HepG2 (cell line): ENCODE results near the gene WDR37. TPM values are rescaled to one million over a fixed set of nuclear protein-coding genes. Genes with fewer than 3 reads are reported as not detected.

ENCODE experiments used
- ATAC-seq: fragments of 200-7000 bp; cut with Tn5 transposase; 3 replicates; pipeline ENCODE4 v1.9.1; 2020; ENCODE audit warnings: mild to moderate bottlenecking, moderate library complexity
- BruUV-seq: library from RNA; stranded (reverse); fragments of 400-500 nt; replicated peaks from 2 replicates; lab custom pipeline; 2021; lab: Mats Ljungman, UMichigan
- CTCF ChIA-PET: fragments of 300-600 bp; formaldehyde crosslinking; extraction: SDS; loops from one replicate; lab custom pipeline; 2021; ENCODE audit warnings: low total read pairs, inconsistent platforms, low intra/inter-chr PET ratio; lab: Yijun Ruan, JAX
- POLR2A ChIA-PET: fragments of 350-600 bp; sonication (Branson Sonifier 250); formaldehyde crosslinking; loops from one replicate; lab custom pipeline; 2020; ENCODE audit warnings: antibody characterized with exemption, inconsistent platforms; lab: Yijun Ruan, JAX
- DNase-seq: peaks from one replicate; pipeline ENCODE4 v3.0.0-alpha.2; 2015; ENCODE audit warnings: low spot score
- FAIRE-seq: peaks from 3 replicates; lab custom pipeline; 2011; peaks lifted over from hg19 to GRCh38; lab: Jason Lieb, UNC
- H2AFZ ChIP-seq: one replicate; pipeline ENCODE4 v1.6.1; 2011; ENCODE audit warnings: low read length, inconsistent platforms
- H3K27ac ChIP-seq: fragments of 300-600 bp; 3 replicates; pipeline ENCODE4 v1.8.0; 2011; ENCODE audit warnings: mixed run types, mild to moderate bottlenecking, mixed read lengths, low read length, inconsistent platforms; ENCODE audit not compliant: insufficient read depth; ENCODE audit errors: extremely low read length
- H3K27me3 ChIP-seq, 2 experiments: fragments of 200-600 bp in 1 of 2; 2 replicates in 1 of 2; 3 replicates in 1 of 2; pipeline versions ENCODE4 v1.6.0 to v1.8.0; 2011; ENCODE audit warnings: low read length in 2 of 2, mild to moderate bottlenecking in 2 of 2, moderate library complexity in 2 of 2, inconsistent platforms in 1 of 2; ENCODE audit not compliant: insufficient read depth in 2 of 2, control insufficient read depth in 1 of 2
- H3K36me3 ChIP-seq, 2 experiments: fragments of 200-600 bp in 1 of 2; replicated peaks in 1 of 2; 2 replicates in 1 of 2; 3 replicates in 1 of 2; pipeline versions ENCODE4 v1.5.1 to v1.8.0; 2011; ENCODE audit warnings: low read length in 2 of 2, inconsistent platforms in 1 of 2; ENCODE audit not compliant: insufficient read depth in 2 of 2, control insufficient read depth in 1 of 2
- H3K4me1 ChIP-seq: 2 replicates; pipeline ENCODE4 v1.5.1; 2012; ENCODE audit warnings: low read length, inconsistent platforms; ENCODE audit not compliant: insufficient read depth
- H3K4me2 ChIP-seq: 2 replicates; pipeline ENCODE4 v1.6.0; 2011; ENCODE audit warnings: low read depth, low read length, inconsistent platforms
- H3K4me3 ChIP-seq, 3 experiments: fragments of 200-600 bp in 1 of 3; sonication (generic), shearing (Covaris generic) in 1 of 3; replicated peaks in 1 of 3; 2 replicates each; pipeline ENCODE4 v1.5.1; 2011 to 2016; ENCODE audit warnings: low read length in 3 of 3, inconsistent platforms in 2 of 3, low read depth in 2 of 3, mild to moderate bottlenecking in 2 of 3, control low read depth in 1 of 3, mixed read lengths in 1 of 3; ENCODE audit not compliant: insufficient read depth in 1 of 3
- H3K79me2 ChIP-seq: one replicate; pipeline ENCODE4 v1.6.1; 2011; ENCODE audit warnings: low read length, inconsistent platforms; ENCODE audit not compliant: insufficient read depth
- H3K9ac ChIP-seq: 2 replicates; pipeline ENCODE4 v1.6.0; 2011; ENCODE audit warnings: mild to moderate bottlenecking, low read depth, low read length, inconsistent platforms; ENCODE audit not compliant: insufficient read depth
- H3K9me3 ChIP-seq: 2 replicates; pipeline ENCODE4 v1.5.1; 2012; ENCODE audit warnings: mild to moderate bottlenecking, low read length
- H4K20me1 ChIP-seq: 2 replicates; pipeline ENCODE4 v1.6.0; 2011; ENCODE audit warnings: inconsistent platforms, mild to moderate bottlenecking, low read length, moderate library complexity; ENCODE audit not compliant: insufficient read depth
- ATAD3A ChIP-seq: sonication (generic); formaldehyde crosslinking; IDR thresholded peaks from 2 replicates; pipeline ENCODE4 v1.4.0; 2020; ENCODE audit warnings: missing genetic modification reagents
- BORCS8-MEF2B ChIP-seq: sonication (generic); formaldehyde crosslinking; IDR thresholded peaks from 2 replicates; pipeline ENCODE4 v1.8.0; 2022; ENCODE audit warnings: mild to moderate bottlenecking, missing genetic modification reagents
- CSRNP2 ChIP-seq: sonication (generic); formaldehyde crosslinking; conservative IDR thresholded peaks from 2 replicates; pipeline ENCODE4 v1.8.0; 2022; ENCODE audit warnings: low read depth, missing genetic modification reagents
- EED ChIP-seq: sonication (generic); formaldehyde crosslinking; IDR thresholded peaks from 2 replicates; pipeline ENCODE4 v1.5.0; 2020; ENCODE audit warnings: mild to moderate bottlenecking, missing genetic modification reagents
- FOXA1 ChIP-seq, 2 experiments: fragments of 450-650 bp in 1 of 2; sonication (generic) in 1 of 2; formaldehyde crosslinking in 1 of 2; IDR thresholded peaks; 2 replicates each; pipeline versions ENCODE4 v1.4.0 to v1.6.1; 2016 to 2020; ENCODE audit warnings: missing genetic modification reagents in 1 of 2
- HIC2 ChIP-seq: sonication (generic); formaldehyde crosslinking; IDR thresholded peaks from 2 replicates; pipeline ENCODE4 v1.9.0; 2022; ENCODE audit warnings: low read depth, missing genetic modification reagents
- KAT8 ChIP-seq: IDR thresholded peaks from 2 replicates; pipeline ENCODE4 v1.6.1; 2016; ENCODE audit warnings: missing genetic modification reagents, missing compliant biosample characterization
- KDM4B ChIP-seq: sonication (generic); formaldehyde crosslinking; IDR thresholded peaks from 2 replicates; pipeline ENCODE4 v1.4.0; 2020; ENCODE audit warnings: missing genetic modification reagents
- MLLT10 ChIP-seq: sonication (generic); formaldehyde crosslinking; IDR thresholded peaks from 2 replicates; pipeline ENCODE4 v1.4.0; 2020; ENCODE audit warnings: missing genetic modification reagents
- NCOA1 ChIP-seq: sonication (generic); formaldehyde crosslinking; IDR thresholded peaks from 2 replicates; pipeline ENCODE4 v1.9.0; 2021; ENCODE audit warnings: missing genetic modification reagents
- SNAPC5 ChIP-seq: sonication (generic); formaldehyde crosslinking; IDR thresholded peaks from 2 replicates; pipeline ENCODE4 v1.8.1; 2023; ENCODE audit warnings: mild to moderate bottlenecking, missing genetic modification reagents, borderline replicate concordance
- TFDP1 ChIP-seq: IDR thresholded peaks from 2 replicates; pipeline ENCODE4 v1.6.1; 2016; ENCODE audit warnings: missing compliant biosample characterization, missing genetic modification reagents, borderline replicate concordance
- TFDP2 ChIP-seq: sonication (generic); formaldehyde crosslinking; IDR thresholded peaks from 2 replicates; pipeline ENCODE4 v1.4.0; 2020; ENCODE audit warnings: missing genetic modification reagents
- ZFYVE20 ChIP-seq: sonication (generic); formaldehyde crosslinking; IDR thresholded peaks from 2 replicates; pipeline ENCODE4 v1.8.0; 2023; ENCODE audit warnings: low read depth, mild to moderate bottlenecking, moderate library complexity, missing genetic modification reagents, borderline replicate concordance
- ZNF501 ChIP-seq: sonication (generic); formaldehyde crosslinking; IDR thresholded peaks from 2 replicates; pipeline ENCODE4 v1.5.1; 2020; ENCODE audit warnings: mild to moderate bottlenecking, moderate library complexity, missing genetic modification reagents
- ZNF639 ChIP-seq: conservative IDR thresholded peaks from 2 replicates; pipeline ENCODE4 v1.6.1; 2018; ENCODE audit warnings: missing genetic modification reagents
- ZNF678 ChIP-seq: sonication (generic); formaldehyde crosslinking; IDR thresholded peaks from 2 replicates; pipeline ENCODE4 v1.4.0; 2020; ENCODE audit warnings: mild to moderate bottlenecking, missing genetic modification reagents
- ZNF724P ChIP-seq: sonication (generic); formaldehyde crosslinking; IDR thresholded peaks from 2 replicates; pipeline ENCODE4 v1.8.0; 2022; ENCODE audit warnings: missing genetic modification reagents, borderline replicate concordance
- WGBS: methylation state at CpG from one replicate; pipeline ENCODE4 v1.1.6; 2017; ENCODE audit warnings: low lambda C conversion rate; 5-methylcytosine and 5-hydroxymethylcytosine counted together
- in situ Hi-C: cut with HindIII; loops from 2 replicates; pipeline ENCODE4 v1.10.0; 2017; ENCODE audit warnings: low pct_unique_long_range_greater_than_20kb; ENCODE audit not compliant: extremely low pct_ligation_motif_present
- intact Hi-C: fragments of 100-400 bp; cut with micrococcal nuclease; formaldehyde crosslinking; loops from one replicate; pipeline ENCODE4 v1.10.0; 2022; ENCODE audit not compliant: unreplicated experiment
- polyA plus RNA-seq, 8 experiments: library from polyadenylated mRNA; depleted of rRNA in 3 of 8; stranded (reverse) in 7 of 8; unstranded in 1 of 8; fragments of >200 nt; fragmentation: Illumina TruSeq in 4 of 8; extraction: Trizol in 4 of 8; gene quantifications; 2 replicates each; pipeline versions ENCODE4 v1.2.1 to v1.2.3, GENCODE V29; 2011 to 2016; ENCODE audit warnings: low read depth in 4 of 8, missing spikeins in 1 of 8, mixed read lengths in 1 of 8; ENCODE audit not compliant: insufficient read depth in 1 of 8
- total RNA-seq, 5 experiments: library from RNA; depleted of rRNA; stranded (reverse); fragments of >200 nt; fragmentation: Illumina TruSeq; extraction: Trizol; gene quantifications; 2 replicates each; pipeline ENCODE4 v1.2.3, GENCODE V29; 2016; ENCODE audit warnings: low read depth in 1 of 5

WDR37 gene
- total and polyA plus RNA-seq, 2 of the 13 experiments (the other 11 are each of a cell fraction or from before 2014, with no cell fraction given), result 5.9 to 7.5 TPM

GRCh38 chr10:1115607-1115955, 59.4 kb downstream of the WDR37 start (continued):
- TF ChIP-seq ZNF501 (CRISPR knock-in tag) (no peak), KDM4B (CRISPR knock-in tag) (no peak), TFDP2 (CRISPR knock-in tag) (no peak), TFDP1 (CRISPR knock-in tag) (no peak), NCOA1 (CRISPR knock-in tag) (no peak), FOXA1 (IDR thresholded peaks at IDR 0.05) (no peak), FOXA1 (CRISPR knock-in tag; IDR thresholded peaks at IDR 0.05) (no peak), ZNF678 (CRISPR knock-in tag) (no peak), SNAPC5 (no peak), ZNF724P (CRISPR knock-in tag) (no peak), EED (no peak)

- Histone ChIP-seq H3K9ac (no peak overlapping the region), H3K4me3 (no peak overlapping the region), H3K9me3 (no peaks in the 10 kb centered on the region), H2AFZ (no peak overlapping the region), H4K20me1 (no peaks in the 10 kb centered on the region), H3K79me2 (no peaks in the 10 kb centered on the region), H3K4me2 (no peak overlapping the region), H3K36me3 (peaks cover 17 to 62% of the 10 kb centered on the region in 2 experiments), H3K4me1 (peaks cover 16% of the 10 kb centered on the region; the same call in 1 of the 2 replicates), H3K27me3 (no peaks in the 10 kb centered on the region), H3K27ac (no peak overlapping the region)
- no peak for ATAC-seq
- intact Hi-C loops, result no loop called here
- 97% methylated on average over 12 of the region's 12 CpGs for WGBS
- ChIA-PET POLR2A (no interaction called here), CTCF (no interaction called here)
- DNase-seq, result no peak
- in situ Hi-C loops, result no loop called here
- no peak for FAIRE-seq
- BruUV-seq, result no TSS peak
- TF ChIP-seq HIC2 (CRISPR knock-in tag) (no peak), BORCS8-MEF2B (CRISPR knock-in tag) (no peak), CSRNP2 (CRISPR knock-in tag) (no peak), ZNF639 (CRISPR knock-in tag) (no peak), KAT8 (no peak), ATAD3A (CRISPR knock-in tag) (no peak), MLLT10 (CRISPR knock-in tag) (no peak), ZFYVE20 (no peak)
Measured at GRCh38 chr10:1116051-1116450, 59.9 kb downstream of the WDR37 start.
